Activated T-cell treated with anti-CD3 and anti-CD28 coated beads, Interleukin-2, amount 50 U/mL, for 1 hour (primary cell): ENCODE results near the gene ZC3H7A.
A peak's percentile ranks its signal among the peaks of the same experiment; 100 is the strongest.

Experiments
- DNase-seq: peaks from one replicate; pipeline ENCODE4 v3.0.0-alpha.2; 2020

Gene ZC3H7A

DNA sequence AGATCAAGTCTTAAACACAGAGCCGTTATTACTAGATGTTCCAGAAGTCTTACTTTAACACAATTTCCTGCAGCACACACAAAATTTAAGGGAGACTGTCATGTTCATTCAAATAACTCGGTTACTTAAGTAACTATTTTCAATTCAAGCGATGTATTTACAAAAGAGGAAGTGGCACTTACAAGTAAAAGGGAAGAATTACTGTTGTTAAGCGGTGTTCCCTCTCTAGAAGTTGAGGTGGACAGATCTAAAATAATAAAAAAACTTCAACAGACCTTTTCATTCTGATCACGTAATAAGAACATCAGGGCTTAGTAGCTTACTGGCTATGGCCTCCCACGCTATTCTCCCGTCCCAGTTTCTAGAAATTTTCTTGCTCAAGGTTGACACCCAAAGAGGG, 28.2 kb downstream of the ZC3H7A start:
- no peak for DNase-seq

DNA sequence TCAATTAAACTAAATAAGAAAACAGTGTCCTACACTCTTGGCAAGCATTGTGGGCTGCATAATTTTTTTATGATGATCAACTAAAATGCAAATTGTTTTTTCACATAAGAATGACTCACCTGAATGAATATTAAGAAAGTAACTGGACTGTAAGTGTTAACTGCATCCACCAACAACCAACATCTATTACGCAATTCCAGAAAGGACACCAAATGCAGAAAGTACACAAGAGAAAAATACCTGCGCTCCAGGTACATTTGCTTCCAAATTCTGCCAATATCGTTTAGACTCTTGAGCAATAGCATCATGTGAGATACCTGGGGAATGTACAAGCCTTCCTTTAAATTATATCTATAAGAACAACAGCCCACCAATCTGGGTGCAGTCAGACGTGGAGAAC, 34.6 kb downstream of the ZC3H7A start:
- DNase-seq: no peak

DNA sequence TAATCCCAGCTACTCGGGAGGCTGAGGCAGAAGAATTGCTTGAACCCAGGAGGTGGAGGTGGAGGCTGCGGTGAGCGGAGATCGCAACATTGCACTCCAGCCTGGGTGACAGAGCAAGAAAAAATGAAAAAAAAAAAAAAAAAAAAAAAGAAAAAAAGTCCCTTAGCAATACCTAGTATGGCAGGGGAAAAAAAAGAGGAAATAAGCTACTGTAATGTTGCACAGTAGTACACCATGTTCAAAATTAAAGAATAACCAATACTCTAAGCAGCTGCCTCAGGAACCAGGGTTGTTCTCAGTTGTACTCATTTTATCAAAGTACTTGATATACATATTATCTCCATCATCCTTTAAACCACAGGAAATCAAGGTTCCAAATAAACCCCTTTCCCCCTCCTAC, 37.1 kb downstream of the ZC3H7A start:
- DNase-seq: no peak

DNA sequence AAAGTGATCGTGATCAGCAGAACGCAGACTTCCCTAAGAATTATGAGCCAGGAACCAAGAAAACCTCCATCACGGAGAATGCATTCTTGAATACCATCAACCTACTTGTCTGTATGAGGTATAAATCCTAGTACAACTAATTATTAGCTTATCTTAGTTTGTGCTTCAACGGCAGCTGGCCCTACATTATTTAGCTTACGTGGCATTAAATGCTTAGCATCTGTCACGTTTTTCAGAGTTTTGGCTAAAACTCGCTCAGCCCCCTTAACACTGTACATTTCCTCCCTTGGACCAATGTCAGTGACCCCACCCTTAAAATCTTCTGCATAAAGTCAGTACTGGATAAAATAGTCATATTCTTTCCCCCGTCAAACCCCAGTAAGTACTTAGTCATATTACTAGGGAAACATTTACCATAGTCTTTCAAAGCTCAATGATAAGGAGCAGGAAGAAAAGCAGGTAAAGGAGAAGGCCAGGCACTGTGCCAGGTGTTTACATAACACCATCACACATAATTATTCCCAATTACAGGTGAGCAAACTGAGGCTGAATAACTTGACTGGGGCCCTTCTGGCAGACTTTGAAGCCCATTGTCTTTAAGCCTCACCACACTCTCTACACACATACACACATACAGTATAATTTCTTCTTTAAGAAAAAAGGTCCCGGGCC, 37.8 kb downstream of the ZC3H7A start:
- DNase-seq: no peak

DNA sequence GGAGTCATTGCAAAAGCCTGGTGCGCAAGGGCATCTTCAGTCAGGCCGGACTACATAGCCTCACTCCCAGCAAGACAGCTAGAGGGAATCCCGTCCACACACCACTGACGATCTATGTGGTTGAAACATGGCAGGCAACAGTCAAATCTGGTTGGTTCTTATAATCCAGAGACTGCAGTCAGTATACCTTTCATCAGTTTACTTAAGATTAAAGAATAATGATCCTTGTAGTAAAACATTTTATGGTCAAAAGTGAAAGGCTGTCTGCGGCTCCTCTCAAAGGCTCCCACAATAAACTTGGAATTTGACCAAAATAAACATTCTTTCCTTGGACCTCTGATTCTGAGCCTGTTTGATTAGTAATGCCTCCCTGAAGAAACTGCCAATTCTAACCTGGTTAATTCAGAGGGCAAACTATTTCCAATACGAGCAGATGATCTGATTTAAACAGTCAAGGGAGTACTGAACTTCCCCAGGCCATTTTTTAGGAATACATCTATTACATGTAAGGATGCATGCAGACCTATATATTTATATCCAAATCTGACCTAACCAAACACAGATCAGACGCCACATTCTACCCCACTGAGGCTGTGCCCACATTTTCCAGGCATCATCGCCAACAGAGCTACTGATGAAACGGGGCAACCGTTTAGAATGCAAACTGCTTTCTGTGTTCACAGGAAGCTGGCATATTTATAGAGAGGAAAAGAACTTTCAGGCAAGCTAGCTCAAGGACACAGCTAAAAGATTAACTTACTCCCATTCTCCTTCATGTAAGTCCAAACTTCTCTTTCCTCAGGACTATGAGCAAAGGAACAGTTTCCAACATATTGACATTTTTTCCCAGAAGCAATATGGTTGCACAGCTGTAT, 39.1 kb downstream of the ZC3H7A start:
- DNase-seq: no peak

DNA sequence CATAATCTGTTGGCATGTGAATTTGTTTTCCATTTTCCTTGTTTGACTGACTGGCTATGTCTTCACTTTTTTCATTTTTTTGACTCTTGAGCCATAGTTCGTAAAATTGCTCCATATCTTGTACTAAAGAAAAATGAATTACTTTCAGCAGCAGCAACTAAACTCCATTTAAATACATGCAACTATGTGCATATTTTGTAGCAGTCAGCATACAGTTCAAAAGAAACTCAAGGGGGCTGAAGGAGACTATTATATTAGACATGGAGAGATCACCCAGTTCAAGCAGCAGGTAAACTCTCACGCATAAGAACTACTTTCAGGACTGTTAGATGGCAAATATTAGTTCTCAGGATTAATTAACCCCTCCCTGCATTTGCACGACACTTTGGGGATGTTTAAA, 40.8 kb downstream of the ZC3H7A start:
- no peak for DNase-seq

DNA sequence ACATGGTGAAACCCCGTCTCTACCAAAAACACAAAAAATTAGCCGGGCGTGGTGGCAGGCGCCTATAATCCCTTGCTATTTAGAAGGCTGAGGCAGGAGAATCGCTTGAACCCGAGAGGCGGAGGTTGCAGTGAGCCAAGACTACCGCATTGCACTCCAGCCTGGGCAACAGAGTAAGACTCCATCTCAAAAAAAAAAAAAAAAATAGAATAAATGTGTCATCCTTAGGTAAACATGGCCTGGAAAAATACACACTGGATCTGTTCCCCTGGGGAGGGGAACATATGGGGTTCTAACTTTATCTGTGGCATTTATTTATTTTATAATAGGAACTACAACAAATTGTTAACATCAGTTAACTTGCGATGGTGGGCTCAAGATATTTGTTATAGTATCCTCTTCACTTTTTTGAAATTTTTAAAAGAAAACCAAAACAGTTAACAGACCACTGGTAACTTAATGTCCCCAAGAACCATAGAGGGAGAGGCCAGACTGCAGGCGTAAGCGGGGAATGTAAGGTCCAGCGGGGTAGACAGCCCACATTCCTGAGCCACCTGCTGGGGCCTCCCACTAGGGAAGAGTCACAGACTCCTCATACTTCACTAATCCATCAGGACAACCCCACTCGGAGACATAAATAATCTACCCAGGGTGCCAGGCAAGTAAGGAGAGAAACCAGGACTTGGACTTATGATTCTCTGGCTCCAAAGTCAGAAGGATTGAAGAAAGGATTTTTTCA, 41.9 kb downstream of the ZC3H7A start:
- DNase-seq: no peak

DNA sequence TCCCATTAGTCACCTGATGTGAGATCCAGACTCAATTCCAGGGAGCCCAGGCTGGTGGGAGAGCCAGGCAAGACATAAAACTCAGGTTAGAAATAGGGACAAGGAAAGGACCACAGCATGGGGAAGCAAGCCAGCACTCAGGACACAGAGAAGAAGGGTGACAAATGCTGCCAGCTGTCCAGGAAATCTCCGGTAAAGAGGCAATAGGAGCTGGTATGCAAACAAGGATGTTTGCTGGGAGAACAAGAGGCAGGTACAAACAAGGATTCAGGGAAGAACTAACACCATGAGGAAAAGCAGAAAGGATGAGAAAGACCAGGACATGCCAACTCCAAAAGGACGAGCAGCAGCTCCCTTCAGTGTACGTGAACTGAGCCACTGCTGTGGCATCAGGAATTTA, 44.2 kb downstream of the ZC3H7A start:
- no peak for DNase-seq

DNA sequence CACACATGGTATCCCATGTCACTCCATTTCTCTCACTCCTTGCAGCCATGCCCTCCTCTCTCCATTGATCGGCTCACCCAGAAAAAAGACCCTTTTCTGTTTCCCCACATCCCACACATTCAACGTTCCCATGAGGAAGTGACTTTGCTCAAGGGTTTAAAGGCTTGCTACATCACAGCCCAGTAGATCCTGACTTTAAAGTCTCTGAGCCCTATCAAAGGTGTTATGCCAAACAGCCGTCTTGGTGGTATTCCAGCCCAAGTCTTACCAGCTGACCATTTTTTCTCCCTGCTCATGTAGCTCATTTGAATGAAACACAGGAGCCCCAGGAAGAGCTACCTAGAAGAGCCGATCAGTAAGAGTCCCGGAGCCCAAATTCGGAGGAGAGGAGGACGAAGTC, 47.0 kb downstream of the ZC3H7A start:
- DNase-seq: no peak

DNA sequence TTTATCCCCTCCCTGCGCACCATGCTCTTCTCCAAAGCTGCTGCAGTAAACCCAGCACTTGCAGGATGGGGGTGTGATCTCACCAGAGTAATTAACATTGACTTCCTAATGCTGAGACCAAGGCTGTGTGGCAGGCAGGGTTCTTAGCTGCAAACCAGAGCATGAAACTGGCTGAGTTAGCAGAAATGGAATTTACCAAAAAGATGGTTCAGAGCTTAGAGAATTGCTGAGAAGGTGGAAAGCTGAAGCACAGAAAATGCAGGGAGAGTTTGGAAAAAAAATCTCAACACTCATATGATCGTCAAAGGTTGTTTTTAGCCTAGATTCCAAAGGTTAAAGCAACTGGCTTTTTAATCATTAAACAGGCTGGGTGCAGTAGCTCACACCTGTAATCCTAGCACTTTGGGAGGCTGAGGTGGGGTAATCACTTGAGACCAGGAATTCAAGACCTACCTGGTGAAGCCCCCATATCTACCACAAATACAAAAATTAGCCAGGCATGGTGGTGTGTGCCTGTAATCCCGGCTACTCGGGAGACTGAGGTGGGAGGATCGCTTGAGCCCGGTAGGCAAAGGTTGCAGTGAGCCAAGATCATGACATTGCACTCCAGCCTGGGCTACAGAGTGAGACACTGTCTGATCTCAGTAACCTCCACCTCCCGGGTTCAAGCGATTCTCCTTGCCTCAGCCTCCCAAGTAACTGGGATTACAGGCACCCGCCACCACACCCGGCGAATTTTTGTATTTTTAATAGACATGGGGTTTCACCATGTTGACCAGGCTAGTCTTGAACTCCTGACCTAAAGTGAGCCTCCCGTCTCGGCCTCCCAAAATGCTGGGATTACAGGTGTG, 48.4 kb downstream of the ZC3H7A start:
- DNase-seq: no peak

DNA sequence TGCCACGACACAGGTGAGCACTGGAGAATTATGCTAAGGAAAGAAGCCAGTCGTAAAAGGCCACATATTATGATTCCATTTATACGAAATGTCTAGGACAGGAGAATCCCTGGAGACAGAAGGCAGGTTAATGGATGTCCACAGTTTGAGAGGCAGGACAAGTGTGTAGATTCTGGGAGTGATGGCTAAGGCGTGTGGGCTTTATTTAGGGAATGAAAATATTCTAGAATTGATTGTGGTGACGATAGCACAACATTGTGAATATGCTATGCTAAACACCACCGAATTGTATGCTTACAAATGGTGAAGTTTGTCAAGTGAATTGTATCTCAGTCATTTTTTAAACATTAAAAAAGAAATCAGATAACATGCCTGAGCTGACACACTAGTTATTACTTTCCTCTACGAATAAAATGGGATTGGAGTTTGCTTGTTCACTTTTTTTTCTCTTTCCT, 49.1 kb downstream of the ZC3H7A start:
- DNase-seq: no peak

DNA sequence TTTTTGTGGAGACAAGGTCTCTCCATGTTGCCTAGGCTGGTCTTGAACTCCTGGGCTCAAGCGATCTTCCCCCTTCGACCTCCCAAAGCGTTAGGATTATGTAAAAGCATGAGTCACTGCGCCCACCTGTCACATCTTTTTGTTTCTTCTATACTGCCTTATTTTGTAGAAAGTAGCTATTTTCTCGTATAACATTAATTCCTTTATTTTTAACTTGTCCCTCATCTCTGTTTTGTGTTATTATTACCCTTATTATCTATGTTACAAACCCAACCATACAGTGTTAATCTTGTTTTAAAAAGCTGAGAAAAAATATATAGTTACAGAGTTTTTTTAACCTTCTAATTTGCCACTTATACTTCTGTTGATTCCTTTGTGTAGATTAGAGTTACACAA, 53.0 kb downstream of the ZC3H7A start:
- DNase-seq: no peak

DNA sequence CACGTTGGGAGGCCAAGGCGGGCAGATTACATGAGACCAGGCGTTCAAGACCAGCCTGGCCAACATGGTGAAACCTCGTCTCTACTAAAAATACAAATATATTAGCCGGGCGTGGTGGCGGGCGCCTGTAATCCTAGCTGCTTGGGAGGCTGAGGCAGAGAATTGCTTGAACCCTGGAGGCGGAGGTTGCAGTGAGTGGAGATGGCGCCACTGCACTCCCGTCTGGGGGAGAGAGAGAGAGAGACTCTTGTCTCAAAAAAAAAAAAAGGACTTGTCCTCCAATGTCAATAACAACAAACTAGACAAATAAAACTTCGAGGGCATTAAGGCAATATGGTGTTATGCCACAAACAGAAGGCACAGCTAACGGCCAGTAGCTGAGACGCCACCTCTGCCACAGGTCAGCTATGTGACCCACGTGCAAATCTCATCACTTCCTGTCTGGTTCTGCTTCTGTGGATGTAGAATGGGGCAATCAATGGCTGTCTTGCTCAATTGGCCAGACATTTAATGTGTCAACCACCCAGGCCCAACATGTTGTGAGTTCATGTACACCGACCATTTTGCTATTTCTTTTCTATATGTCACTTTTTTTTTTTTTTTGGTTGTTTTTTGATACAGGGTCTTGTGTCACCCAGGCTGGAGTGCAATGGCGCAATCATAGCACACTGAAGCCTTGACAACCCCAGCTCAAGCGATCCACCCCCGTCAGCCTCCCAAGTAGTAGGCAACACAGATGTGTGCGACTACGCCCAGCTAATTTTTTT, 53.6 kb downstream of the ZC3H7A start:
- no peak for DNase-seq

DNA sequence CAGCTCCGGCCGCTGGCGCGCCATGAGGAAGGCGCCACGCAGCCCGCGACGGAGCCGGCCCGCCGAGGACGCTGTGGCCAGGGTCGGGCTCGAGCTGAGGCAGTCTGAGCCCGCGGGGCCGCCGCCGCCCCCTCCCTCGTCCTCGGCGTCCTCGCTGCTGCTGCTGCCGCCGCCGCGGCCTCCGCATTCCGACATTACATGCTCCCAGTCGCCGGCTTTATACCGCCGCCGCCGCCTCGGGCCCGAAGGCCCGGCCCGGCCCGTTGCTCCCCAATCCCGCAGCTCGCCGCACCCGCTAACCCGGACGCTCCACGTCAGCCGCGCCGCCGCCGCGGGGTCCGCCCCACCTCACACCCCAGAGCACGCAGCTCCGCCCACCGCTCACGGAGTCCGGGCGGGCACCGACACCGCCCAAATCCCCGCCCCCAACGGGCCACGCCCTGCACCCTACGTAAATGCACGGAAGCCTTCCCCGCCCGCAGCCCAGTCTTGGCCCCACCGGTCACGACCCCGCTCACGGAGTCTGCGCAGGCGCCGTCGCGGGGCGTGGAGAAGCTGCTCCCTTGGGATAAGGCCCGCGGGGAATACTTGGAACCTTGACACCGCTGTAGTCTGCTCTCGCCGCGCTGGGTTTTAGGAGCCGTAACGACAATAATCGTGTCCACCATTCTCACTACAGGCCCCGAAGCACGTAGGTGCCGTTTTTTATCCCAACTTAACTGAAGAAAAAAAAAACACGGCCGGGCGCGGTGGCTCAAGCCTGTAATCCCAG, 54.3 kb downstream of the ZC3H7A start, which contains the start of gene TXNDC11:
TSS of gene TXNDC11 (minus strand) at position 322 of the 772 bp plus-strand sequence. CDS start at position 195, 127 bp downstream.
- peak; percentile 100 for DNase-seq

DNA sequence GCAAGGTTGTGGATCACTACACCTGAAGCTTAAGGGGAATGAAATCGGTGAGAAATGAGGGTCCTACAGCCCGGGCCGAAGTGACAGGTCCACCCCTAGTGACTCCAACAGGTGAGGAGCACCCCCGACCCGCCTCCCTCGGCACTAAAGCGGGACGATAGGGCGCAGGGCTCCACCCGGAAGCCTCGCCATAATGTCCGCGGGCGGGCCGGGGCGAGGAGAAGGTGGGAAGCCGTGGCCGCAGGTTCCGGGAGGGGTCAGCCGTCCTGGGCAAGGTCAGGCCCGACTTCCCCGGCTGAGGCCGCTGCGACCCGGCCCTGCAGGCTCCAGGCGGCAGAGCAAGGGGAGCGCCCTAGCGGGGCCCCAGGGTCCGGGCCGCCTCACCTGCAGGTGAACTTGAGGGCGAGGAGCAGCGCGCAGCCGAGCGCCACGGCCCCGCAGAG, 54.9 kb downstream of the ZC3H7A start:
- no peak for DNase-seq

DNA sequence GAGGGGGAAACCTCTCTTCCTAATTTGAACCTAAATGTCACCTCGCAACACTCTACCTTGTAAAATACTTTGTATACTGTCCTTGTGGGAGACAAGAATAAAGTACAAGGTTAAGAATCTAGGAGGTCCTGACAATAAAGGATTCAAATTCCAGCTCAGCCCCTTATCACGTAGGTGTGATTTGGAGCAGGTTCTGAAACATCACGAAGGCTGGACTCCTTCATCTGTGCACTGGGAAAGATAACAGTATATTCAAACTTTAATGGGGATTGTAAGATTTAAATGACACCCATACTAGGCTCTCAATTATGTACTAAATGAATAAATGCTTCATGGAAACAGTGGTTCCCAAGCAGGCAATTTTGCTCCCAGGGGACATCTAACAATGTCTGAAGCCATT, 56.5 kb downstream of the ZC3H7A start:
- no peak for DNase-seq

DNA sequence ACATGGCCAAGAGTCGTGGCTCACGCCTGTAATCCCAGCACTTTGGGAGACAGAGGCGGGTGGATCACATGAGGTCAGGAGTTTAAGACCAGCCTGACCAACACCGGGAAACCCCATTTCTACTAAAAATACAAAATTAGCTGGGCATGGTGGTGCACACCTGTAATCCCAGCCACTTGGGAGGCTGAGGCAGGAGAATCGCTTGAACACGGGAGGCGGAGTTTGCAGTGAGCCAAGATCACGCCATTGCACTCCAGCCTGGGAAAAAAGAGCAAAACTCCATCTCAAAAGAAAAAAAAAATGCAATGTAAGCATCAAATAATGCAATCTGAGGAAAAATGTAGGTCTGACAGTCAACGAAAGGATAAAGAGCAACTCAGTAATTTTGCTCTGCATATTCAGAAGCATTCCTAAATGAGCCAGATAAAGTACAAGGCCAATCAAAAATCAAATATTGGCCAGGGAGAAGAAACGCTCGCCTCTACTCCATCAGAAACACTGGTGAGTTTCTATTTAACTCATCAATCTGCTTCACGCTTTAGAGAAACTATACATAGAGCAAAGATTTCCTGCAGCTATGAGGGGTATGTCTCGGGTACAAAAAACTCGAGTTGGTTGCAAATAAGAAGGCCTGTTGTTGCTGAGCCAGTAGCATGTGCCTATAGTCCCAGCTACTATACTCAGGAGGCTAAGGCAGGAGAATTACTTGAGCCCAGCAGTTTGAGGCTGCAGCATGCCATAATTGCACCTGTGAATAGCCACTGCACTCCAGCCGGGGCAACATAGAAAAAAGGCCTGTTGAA, 58.1 kb downstream of the ZC3H7A start:
- no peak for DNase-seq

DNA sequence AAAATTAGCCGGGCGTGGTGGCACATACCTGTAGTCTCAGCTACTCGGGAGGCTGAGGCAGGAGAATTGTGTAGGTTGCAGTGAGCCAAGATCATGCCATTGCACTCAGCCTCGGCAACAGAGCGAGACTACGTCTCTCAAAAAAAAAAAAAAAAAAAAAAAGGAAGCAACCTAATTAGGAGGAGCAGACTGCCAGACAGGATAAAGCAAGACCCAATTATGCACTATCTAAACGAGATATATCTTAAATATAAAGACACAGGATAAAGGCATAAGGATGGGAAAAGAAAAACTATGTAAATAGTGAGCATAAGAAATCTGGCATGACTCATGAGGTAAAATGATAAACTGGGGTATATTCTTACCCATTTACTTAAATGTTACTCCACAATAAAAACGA, 59.3 kb downstream of the ZC3H7A start:
- DNase-seq: no peak

DNA sequence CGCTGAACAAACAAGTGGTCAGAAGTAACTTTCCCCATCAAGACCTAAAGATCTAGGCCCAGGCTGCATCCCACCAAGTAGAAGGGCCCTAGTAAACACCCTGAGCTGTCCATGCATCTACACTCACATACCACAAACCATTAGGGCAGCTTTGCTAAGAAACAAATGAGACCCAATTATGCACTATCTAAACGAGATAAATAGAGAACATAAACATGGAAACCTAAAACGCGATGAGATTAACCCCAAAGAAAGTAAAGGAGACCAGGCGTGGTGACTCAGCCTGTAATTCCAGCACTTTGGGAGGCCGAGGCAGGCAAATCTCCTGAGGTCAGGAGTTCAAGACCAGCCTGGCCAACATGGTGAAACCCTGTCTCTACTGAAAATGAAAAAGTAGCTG, 60.2 kb downstream of the ZC3H7A start:
- DNase-seq: no peak

DNA sequence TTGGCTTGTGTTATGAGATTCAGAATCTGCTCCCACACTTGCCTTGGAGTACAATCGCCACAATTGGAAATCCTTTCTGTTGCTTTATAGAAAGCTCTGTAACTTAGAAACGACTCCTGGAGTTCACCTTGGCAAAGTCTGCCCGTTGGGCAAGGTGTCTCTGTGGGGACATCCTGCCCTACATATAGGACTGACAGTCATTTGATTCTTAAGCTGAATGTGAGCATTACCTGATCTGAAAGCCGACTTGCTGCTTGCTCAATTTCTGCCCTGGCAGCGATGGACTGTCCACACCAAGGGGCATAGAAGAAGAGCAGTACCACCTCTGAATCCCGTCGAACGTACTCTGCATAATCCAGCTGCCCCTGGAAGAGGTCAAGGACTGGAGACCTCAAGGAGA, 61.3 kb downstream of the ZC3H7A start:
- DNase-seq: no peak
